ENCODE measurements around the gene CCDC180.
"Not testable (repeated sequence)": the region's sequence is repeated elsewhere in the genome, so short reads cannot be mapped to it uniquely, and the experiment has no call there.

CCDC180 gene

GRCh38 chr9:97307500-97308163 is at the start of gene CCDC180:
TSS of gene CCDC180 (plus strand) at chr9:97307659. CDS start at chr9:97308064, 405 bp downstream.
- peak; percentile 11 for DNase-seq (ENCODE audit: low read depth)
- H3K4me3 ChIP-seq (ENCODE audit: low read depth, low read length) = peak within 1 kb of the TSS; percentile 32

GRCh38 chr9:97259834-97260514 is 47.5 kb upstream of the CCDC180 start:
- not testable (repeated sequence) for H3K4me3 ChIP-seq (ENCODE audit: low read depth, low read length); DNase-seq (ENCODE audit: low read depth)

- H3K4me3 ChIP-seq (ENCODE audit: low read depth, low read length) = no peak overlapping the region
- DNase-seq (ENCODE audit: low read depth) = no peak
Measured at GRCh38 chr9:97271292-97271691, 36.2 kb upstream of the CCDC180 start.

GRCh38 chr9:97272072-97272471 is 35.4 kb upstream of the CCDC180 start:
- H3K4me3 ChIP-seq (ENCODE audit: low read depth, low read length) = no peak overlapping the region
- DNase-seq (ENCODE audit: low read depth) = no peak

GRCh38 chr9:97276310-97276852 is 31.1 kb upstream of the CCDC180 start:
- no peak for DNase-seq (ENCODE audit: low read depth)
- no peak overlapping the region for H3K4me3 ChIP-seq (ENCODE audit: low read depth, low read length)

- DNase-seq (ENCODE audit: low read depth) = no peak
Measured at GRCh38 chr9:97277953-97278352, 29.5 kb upstream of the CCDC180 start.

GRCh38 chr9:97280755-97281330 is 26.6 kb upstream of the CCDC180 start:
- H3K4me3 ChIP-seq (ENCODE audit: low read depth, low read length) = no peak overlapping the region
- DNase-seq (ENCODE audit: low read depth) = no peak

More at GRCh38 chr9:97277953-97278352, 29.5 kb upstream of the CCDC180 start:
- no peak overlapping the region for H3K4me3 ChIP-seq (ENCODE audit: low read depth, low read length)

GRCh38 chr9:97283768-97284167 is 23.7 kb upstream of the CCDC180 start:
- DNase-seq (ENCODE audit: low read depth) = no peak
- H3K4me3 ChIP-seq (ENCODE audit: low read depth, low read length) = no peak overlapping the region

- no peak overlapping the region for H3K4me3 ChIP-seq (ENCODE audit: low read depth, low read length)
- no peak for DNase-seq (ENCODE audit: low read depth)
Measured at GRCh38 chr9:97284798-97285197, 22.7 kb upstream of the CCDC180 start.

- H3K4me3 ChIP-seq (ENCODE audit: low read depth, low read length) = no peak overlapping the region
- DNase-seq (ENCODE audit: low read depth) = no peak
Measured at GRCh38 chr9:97292200-97292599, 15.3 kb upstream of the CCDC180 start.

GRCh38 chr9:97293207-97293721 is 14.2 kb upstream of the CCDC180 start:
- peak; percentile 27 for DNase-seq (ENCODE audit: low read depth)
- no peak overlapping the region for H3K4me3 ChIP-seq (ENCODE audit: low read depth, low read length)

- no peak for DNase-seq (ENCODE audit: low read depth)
- H3K4me3 ChIP-seq (ENCODE audit: low read depth, low read length) = no peak overlapping the region
Measured at GRCh38 chr9:97293818-97294217, 13.6 kb upstream of the CCDC180 start.

GRCh38 chr9:97297889-97298288 is 9.6 kb upstream of the CCDC180 start:
- no peak for DNase-seq (ENCODE audit: low read depth)
- H3K4me3 ChIP-seq (ENCODE audit: low read depth, low read length) = no peak overlapping the region

GRCh38 chr9:97299809-97300414 is 7.5 kb upstream of the CCDC180 start:
- DNase-seq (ENCODE audit: low read depth) = no peak
- H3K4me3 ChIP-seq (ENCODE audit: low read depth, low read length) = no peak overlapping the region

GRCh38 chr9:97300586-97300985 is 6.9 kb upstream of the CCDC180 start:
- no peak for DNase-seq (ENCODE audit: low read depth)
- H3K4me3 ChIP-seq (ENCODE audit: low read depth, low read length) = no peak overlapping the region

- DNase-seq (ENCODE audit: low read depth) = no peak
- H3K4me3 ChIP-seq (ENCODE audit: low read depth, low read length) = no peak overlapping the region
Measured at GRCh38 chr9:97301974-97302373, 5.5 kb upstream of the CCDC180 start.

- H3K4me3 ChIP-seq (ENCODE audit: low read depth, low read length) = no peak overlapping the region
- no peak for DNase-seq (ENCODE audit: low read depth)
Measured at GRCh38 chr9:97304586-97304985, 2.9 kb upstream of the CCDC180 start.

- no peak for DNase-seq (ENCODE audit: low read depth)
- H3K4me3 ChIP-seq (ENCODE audit: low read depth, low read length) = no peak overlapping the region
Measured at GRCh38 chr9:97305501-97306298, 1.8 kb upstream of the CCDC180 start.

GRCh38 chr9:97307091-97307490 is 368 bp upstream of the CCDC180 start:
- peak overlapping the region; percentile 32 for H3K4me3 ChIP-seq (ENCODE audit: low read depth, low read length)
- peak; percentile 36 for DNase-seq (ENCODE audit: low read depth)

Data from skeletal muscle cell (primary cell).